Testis (tissue), 2 donors: Measurements from ENCODE around the gene PEX3.

ENCODE experiments used
- CTCF ChIP-seq, 3 experiments: fragments of 450-650 bp in 2 of 3; fragments of 200-600 bp in 1 of 3; sonication (generic) in 1 of 3; IDR thresholded peaks; one replicate each; pipeline ENCODE4 v1.5.1; 2016 to 2019; ENCODE audit warnings: antibody characterized with exemption in 3 of 3, mild to moderate bottlenecking in 2 of 3, moderate library complexity in 1 of 3
- POLR2A ChIP-seq: fragments of 450-650 bp; IDR thresholded peaks from one replicate; pipeline ENCODE4 v1.6.1; 2017; ENCODE audit warnings: antibody characterized with exemption, mild to moderate bottlenecking, moderate library complexity

- no peak for TF ChIP-seq CTCF (IDR thresholded peaks at IDR 0.05)
- no peak for TF ChIP-seq POLR2A
Observed at GRCh38 chr6:143535189-143535614, 84.6 kb downstream of the PEX3 start.
